Measurements from ENCODE around the gene NQO2.

NQO2 gene, protein sequence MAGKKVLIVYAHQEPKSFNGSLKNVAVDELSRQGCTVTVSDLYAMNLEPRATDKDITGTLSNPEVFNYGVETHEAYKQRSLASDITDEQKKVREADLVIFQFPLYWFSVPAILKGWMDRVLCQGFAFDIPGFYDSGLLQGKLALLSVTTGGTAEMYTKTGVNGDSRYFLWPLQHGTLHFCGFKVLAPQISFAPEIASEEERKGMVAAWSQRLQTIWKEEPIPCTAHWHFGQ

DNA sequence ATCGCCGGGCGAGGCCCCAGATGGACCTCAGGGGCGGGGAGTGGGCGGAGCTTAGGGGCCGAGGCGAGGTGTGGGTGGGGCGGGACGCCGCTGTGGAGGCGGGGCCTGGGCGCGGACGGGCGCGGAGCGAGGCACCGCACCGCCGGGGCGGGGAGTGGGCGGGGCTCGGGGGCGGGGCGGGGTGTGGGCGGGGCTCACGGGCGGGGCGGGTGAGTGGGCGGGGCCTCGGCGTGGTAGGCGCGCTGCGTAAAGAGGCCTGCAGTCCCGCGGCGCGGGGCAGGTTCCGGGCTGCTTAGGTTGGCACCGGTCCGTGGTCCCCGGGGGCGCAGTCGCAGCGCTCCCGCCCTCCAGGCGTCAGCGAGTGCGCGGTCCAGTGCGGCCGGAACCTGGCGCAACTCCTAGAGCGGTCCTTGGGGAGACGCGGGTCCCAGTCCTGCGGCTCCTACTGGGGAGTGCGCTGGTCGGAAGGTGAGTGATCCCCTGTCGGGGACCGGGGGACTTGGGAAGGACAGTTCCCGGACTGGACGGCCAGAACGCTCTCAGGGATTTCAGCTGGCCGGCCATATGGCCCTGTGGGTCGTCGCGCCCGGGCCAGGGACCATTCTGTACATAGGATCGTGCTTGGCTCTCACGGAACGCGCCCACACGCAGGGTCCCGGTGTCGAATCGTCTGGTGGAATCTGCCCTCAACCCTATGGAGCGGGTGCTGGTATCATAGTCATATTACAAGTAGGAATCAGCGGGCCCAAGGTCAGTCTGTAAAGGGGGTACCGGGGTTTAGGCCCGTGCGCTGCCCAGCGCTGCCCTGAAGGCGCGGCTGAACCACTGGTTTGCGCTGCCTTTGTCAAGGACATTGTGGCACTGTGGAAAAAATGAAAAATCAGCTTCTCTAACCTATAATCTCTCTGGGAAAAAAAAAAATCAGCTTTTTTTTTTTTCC lies at the start of gene NQO2:
Gene NQO2 (plus strand): TSS at position 277 of the 940 bp plus-strand sequence. CDS start 6,659 bp downstream, outside the sequence.
- DNase-seq (ENCODE audit: low read depth) = no peak

DNA sequence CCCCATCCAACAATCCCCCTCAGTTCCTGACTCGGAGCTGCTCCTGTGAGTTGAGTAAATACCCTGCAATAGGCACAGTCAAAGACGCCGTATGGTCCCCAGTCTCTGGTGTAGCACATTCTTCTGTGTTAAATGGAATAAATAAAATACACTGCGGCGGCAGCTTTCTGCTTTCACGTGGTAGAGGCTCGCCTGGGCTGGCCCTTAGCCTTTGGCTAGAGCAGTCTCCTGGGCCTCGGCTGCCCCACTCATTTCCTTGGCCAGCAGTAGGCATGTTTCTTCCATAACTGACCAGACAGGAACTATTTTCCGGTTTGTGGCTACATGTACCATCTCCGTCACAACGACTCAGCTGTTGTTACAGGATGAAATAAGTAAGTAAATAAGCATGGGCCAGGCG lies 49.0 kb upstream of the NQO2 start:
- DNase-seq (ENCODE audit: low read depth) = no peak

DNA sequence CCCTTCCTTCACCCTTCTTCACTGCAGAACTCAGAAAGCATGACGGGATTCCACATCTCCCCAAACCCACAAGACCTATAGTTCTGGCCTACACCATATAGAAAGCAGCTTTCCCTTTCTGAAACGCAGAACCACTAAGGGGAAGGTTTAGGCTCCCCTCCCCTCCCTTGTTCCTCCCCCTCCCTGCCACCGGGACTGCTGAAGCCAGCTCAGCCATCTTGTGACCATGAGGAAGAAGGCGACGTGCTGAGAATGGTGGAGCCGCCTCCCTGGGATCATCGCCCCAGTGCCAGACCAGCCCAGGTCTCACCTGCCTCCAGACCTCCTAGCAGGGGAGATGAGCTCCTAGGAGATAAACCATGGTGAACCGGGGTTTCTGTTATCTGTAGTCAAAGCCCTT lies 48.0 kb upstream of the NQO2 start:
- no peak for DNase-seq (ENCODE audit: low read depth)

DNA sequence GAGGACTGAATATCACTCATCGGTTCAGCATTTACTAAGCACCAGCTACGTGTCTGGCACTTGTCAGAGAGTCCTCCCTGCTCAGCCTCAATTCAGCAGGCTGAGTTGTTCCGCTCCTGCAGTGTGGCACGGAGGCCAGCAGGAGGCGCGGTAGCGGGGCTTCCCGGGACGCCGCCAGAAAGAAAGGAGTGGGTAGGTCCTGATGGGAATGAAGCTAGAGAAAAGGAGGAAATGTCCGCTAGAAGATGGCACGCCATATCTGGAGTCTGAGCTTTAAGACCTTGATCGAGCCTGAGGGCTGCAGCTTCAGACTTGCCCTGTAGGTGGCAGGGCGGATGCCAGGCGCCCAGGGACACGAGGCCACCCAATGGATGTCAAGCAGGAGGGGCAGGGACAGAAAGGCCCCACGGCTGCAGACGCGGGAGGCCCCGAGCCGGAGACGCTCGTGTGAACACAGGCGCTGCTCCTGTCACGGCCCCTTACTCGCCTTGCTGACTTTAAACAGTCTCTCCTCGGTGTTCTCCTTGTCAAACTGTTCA lies 47.1 kb upstream of the NQO2 start:
- peak; percentile 89 for DNase-seq (ENCODE audit: low read depth)

DNA sequence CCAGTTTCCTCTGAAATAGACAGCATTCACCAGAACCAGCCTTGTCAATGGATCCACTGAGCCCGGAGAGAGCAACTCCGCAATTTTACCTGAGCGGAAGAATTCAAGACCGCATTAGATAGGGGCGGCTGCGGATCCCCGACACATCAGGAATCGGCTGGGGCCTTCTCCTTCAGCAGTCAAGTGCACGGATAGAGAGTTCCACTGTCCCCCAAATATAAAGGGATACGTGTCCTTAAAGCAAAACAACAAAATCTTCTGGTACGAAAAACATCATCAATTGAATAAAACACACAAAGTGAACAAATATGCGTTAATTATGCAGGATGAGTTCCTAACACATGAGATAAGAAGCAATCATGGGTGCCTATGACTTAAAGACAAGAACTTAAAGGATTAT lies 46.6 kb upstream of the NQO2 start:
- no peak for DNase-seq (ENCODE audit: low read depth)

- DNase-seq (ENCODE audit: low read depth) = no peak
Measured at GRCh38 chr6:2956930-2957685, 42.6 kb upstream of the NQO2 start.

- no peak for DNase-seq (ENCODE audit: low read depth)
Measured at GRCh38 chr6:2957696-2958330, 41.9 kb upstream of the NQO2 start.

DNA sequence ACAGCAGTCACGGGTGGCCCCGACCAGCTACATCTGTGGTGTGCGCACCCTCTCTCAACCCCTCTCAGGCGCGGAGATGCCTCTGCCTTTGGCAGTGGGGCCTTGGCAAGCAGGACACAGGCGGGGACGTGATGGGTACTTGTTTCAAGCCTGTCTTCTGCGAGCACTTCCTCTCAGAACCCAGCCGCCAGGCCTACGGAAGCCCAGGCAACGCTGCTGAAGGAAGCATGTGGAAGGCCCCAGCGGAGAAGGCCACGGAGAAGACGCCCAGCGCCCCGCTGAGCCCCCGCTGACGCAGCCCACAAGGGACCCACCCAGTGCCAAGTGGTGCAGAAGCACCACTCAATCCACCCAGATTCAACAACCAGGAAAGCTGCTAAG lies 41.4 kb upstream of the NQO2 start:
- no peak for DNase-seq (ENCODE audit: low read depth)

GRCh38 chr6:2958776-2959175 lies 40.9 kb upstream of the NQO2 start:
- DNase-seq (ENCODE audit: low read depth) = no peak

DNA sequence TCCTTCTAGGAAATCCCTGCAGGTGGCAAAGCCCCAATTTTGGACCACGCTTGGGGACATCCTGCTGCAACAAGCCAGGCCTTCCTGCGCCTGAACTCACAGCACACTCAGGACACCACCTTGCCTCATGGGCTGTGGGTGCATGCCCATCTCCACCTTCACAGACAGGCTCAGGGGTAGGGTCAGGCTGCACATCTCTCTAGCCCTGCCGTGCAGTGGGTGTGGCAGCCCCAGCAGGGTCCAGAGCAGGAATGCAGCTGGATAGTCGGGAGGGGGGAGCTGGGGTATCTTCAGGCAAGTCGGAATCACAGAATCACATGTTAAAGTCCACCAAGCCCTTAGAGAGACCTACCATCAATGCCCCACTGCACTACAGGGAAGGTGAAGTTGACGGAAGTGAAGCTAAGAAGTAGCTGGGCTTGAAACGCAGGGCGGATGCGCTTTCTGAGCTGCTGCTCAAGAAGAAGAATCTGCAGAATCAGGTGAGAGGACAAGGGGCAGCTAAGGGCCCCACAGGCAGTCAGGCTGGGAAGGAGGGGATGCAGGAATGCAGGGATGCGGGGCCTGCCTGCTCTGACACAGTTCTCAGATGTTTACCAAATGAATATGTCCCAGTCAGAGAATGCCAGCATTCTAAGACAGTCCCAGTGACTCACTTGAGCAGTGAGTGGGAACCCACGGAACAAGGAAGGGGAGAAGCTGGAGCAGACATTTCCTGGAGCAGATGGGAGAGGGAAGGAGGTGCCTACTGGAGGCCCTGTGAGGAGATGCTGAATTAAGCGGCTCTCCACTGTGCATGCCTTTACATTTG lies 39.6 kb upstream of the NQO2 start:
- DNase-seq (ENCODE audit: low read depth) = peak; percentile 83

GRCh38 chr6:2960935-2961334 lies 38.8 kb upstream of the NQO2 start:
- DNase-seq (ENCODE audit: low read depth) = peak; percentile 39

DNA sequence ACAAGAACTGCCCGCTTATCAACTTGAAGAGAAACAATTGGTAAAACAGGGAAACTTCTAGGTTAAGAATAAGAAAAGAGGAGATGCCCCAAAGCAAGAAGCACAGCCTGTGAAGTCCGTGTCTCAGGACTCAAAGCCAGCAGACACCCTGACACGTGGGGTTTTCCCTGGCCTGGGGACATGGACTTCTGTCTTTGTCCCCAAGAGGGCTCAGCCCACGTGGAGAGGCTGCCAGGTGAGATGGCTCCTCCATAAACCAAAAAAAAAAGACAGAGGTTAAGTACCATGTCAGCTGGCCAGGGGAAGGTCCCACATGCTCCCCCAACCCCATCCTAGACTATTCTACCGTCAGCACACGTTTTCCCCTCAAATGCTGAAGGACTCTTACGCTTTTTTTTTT lies 38.2 kb upstream of the NQO2 start:
- no peak for DNase-seq (ENCODE audit: low read depth)

GRCh38 chr6:2962004-2962403 lies 37.7 kb upstream of the NQO2 start:
- DNase-seq (ENCODE audit: low read depth) = no peak

GRCh38 chr6:2962636-2963035 lies 37.1 kb upstream of the NQO2 start:
- DNase-seq (ENCODE audit: low read depth) = no peak

GRCh38 chr6:2963756-2964155 lies 35.9 kb upstream of the NQO2 start:
- DNase-seq (ENCODE audit: low read depth) = no peak

DNA sequence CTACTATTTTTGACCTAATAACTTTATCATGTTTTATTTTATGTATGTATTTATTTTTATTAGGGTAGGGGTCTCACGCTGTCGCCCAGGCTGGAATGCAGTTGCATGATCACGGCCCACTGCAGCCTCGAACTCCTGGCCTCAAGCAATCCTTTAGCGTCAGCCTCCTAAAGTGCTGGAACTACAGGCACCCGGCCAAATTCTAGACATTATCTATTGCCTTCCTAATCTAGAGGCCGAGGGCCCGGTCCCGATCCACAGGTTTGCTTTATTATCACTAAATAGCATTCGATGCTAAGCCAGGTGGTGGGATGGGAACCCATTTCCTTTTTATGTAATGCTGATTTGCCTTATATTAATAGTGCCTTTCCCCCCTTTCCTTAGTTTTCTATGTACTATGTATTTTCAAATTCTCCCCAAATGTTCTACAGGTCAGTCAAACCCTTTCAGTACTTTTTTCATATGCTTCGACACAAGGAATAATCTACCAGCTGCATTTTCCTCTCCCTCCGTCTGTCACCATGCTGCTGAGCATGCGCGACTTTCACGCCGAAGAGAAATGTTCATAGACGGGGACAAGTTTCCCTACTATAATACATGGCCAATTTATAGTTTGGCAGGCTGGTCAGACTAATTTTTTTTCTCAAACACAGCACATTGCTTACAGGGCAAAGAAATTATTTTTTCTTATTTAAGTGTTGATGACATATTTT lies 34.7 kb upstream of the NQO2 start:
- DNase-seq (ENCODE audit: low read depth) = no peak

- no peak for DNase-seq (ENCODE audit: low read depth)
Measured at GRCh38 chr6:2966347-2966746, 33.3 kb upstream of the NQO2 start.

DNA sequence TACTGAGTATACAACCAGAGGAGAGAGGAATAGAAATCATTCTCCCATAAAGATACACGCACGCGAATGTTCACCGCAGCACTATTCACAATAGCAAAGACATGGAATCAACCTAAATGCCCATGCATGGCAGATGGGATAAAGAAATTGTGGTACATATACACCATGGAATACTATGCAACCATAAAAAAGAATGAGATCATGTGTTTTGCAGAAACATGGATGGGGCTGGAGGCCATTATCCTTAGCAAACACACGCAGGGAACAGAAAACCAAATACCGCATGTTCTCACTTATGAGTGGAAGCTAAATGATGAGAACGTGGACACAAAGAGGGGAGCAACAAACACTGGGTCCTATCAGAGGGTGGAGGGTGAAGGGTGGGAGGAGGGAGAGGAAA lies 31.8 kb upstream of the NQO2 start:
- no peak for DNase-seq (ENCODE audit: low read depth)

DNA sequence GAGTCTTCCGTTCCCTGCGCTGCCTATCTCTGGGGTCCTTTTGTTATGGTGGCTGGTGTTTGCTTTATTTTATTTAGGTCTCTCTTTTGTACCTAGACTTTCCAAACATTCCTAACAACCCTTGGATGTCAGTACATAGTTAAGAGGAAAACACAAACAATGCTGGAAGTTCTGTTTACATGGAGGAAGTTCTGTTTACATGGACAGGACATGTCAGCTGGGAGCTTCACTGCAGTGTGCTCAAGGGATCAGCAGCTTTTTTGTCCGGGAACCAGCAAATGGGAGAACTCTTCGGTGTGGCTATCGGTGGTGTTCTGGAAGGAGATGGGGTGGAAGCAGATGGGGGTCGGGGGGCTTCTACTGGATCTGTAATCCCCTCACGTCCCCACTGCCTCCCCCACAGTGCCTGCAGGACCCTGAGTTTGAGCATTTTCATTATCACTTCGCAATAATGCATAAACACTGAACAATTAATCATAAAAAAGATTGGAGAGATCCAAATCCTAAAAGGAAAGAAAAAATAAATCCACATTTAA lies 31.0 kb upstream of the NQO2 start:
- no peak for DNase-seq (ENCODE audit: low read depth)

DNA sequence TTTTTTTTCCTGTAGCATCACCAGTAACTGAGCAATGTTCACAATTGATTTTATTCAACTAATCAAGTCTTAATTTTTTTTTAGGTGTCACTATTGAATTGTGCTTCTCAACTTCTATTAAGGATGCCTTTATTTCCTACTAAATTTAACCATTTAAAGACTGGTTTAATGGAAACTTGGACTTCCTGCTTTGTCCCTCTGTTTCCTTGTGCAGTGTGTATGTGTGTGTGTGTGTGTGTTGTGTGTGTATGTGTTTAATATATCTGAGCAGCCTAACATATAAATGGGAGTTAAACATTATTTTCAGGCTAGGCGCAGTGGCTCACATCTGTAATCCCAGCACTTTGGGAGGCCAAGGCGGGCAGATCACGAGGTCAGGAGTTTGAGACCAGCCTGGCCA lies 30.1 kb upstream of the NQO2 start:
- DNase-seq (ENCODE audit: low read depth) = no peak

All from amniotic epithelial cell (primary cell).